H1 (cell line): Measurements from ENCODE around the gene COL25A1. TPM values are rescaled to one million over a fixed set of nuclear protein-coding genes. Genes with fewer than 3 reads are reported as not detected.

Experiments used
- BCL11A ChIP-seq, 2 experiments: IDR thresholded peaks; one replicate each; pipeline ENCODE4 v1.6.1; 2011; ENCODE audit warnings: low read depth in 2 of 2, low read length in 2 of 2, mild to moderate bottlenecking in 2 of 2
- polyA plus RNA-seq, 7 experiments: library from polyadenylated mRNA; depleted of rRNA in 3 of 7; stranded (reverse) in 5 of 7; unstranded in 2 of 7; fragments of >200 nt in 5 of 7; fragments of 200-250 nt in 2 of 7; gene quantifications; 1 replicate in 5 of 7; 2 replicates in 1 of 7; 4 replicates in 1 of 7; pipeline versions ENCODE4 v1.2.1 to v1.2.3, GENCODE V29; 2011 to 2013; ENCODE audit warnings: missing spikeins in 2 of 7, mixed read lengths in 2 of 7
- total RNA-seq: library from RNA; stranded (reverse); fragmentation: NEBNext Ultra II Directional; extraction: Animal tissue kit (Norgen Biotek cat#: 25700); gene quantifications from 2 replicates; pipeline ENCODE4 v1.2.1, GENCODE V29; 2021

COL25A1 gene
- total and polyA plus RNA-seq, 2 of the 8 experiments (the other 6 are each of a cell fraction or from before 2014, with no cell fraction given), result 1.1 to 8.3 TPM

- TF ChIP-seq BCL11A (IDR thresholded peaks at IDR 0.05; ENCODE audit: low read depth in 2 of 2, low read length in 2 of 2), result no peak
- TF ChIP-seq, all 59 proteins: peak for 0
Measured at GRCh38 chr4:109160494-109160893, 142.0 kb downstream of the COL25A1 start (continued).
